ENCODE data around the gene CTSG. TPM values are rescaled to one million over a fixed set of nuclear protein-coding genes. Genes with fewer than 3 reads are reported as not detected.

CTSG gene
- not detected in 2 replicates for total RNA-seq

GRCh38 chr14:24576182-24576581 lies at the start of gene CTSG:
CTSG (minus strand) TSS chr14:24576250; CDS start chr14:24576223, 27 bp downstream.

GRCh38 chr14:24609655-24610344 lies 33.8 kb upstream of the CTSG start, which contains the start of gene GZMH:
GZMH (minus strand) TSS chr14:24609685; CDS start chr14:24609613, 72 bp downstream.

Other genes starting within 250 kb of the CTSG start
- 0.59 and 0.97 TPM in 2 replicates for gene ADCY4, start 241.2 kb downstream of the CTSG start, total RNA-seq
- not detected in 2 replicates for gene RIPK3, start 236.3 kb downstream of the CTSG start, total RNA-seq
- gene NFATC4, start 208.1 kb downstream of the CTSG start, total RNA-seq, result 29.7 and 36.8 TPM in 2 replicates
- 1.2 and 3.0 TPM in 2 replicates for gene NYNRIN, start 177.2 kb downstream of the CTSG start, total RNA-seq
- 1.7 and 2.7 TPM in 2 replicates for gene CBLN3, start 146.6 kb downstream of the CTSG start, total RNA-seq
- gene KHNYN, start 146.3 kb downstream of the CTSG start, total RNA-seq, result 47.7 and 49.6 TPM in 2 replicates
- gene SDR39U1, start 133.5 kb downstream of the CTSG start, total RNA-seq, result 8.2 and 13.1 TPM in 2 replicates
- gene CMA1, start 68.0 kb downstream of the CTSG start, total RNA-seq, result not detected in 2 replicates
- gene GZMH, start 33.4 kb upstream of the CTSG start, total RNA-seq, result not detected in 2 replicates
- gene GZMB, start 57.9 kb upstream of the CTSG start, total RNA-seq, result not detected in 2 replicates

Data from smooth muscle cell of the umbilical artery (primary cell).